Activated gamma-delta T cell treated with Interleukin-2 at 50 U/mL for 16 hours (primary cell): ENCODE measurements around the gene COPE.
"Not testable (repeated sequence)": the region's sequence is repeated elsewhere in the genome, so short reads cannot be mapped to it uniquely, and the experiment has no call there.

Experiments used
- DNase-seq: peaks from one replicate; pipeline ENCODE4 v3.0.0-alpha.2; 2020

Gene COPE

DNA sequence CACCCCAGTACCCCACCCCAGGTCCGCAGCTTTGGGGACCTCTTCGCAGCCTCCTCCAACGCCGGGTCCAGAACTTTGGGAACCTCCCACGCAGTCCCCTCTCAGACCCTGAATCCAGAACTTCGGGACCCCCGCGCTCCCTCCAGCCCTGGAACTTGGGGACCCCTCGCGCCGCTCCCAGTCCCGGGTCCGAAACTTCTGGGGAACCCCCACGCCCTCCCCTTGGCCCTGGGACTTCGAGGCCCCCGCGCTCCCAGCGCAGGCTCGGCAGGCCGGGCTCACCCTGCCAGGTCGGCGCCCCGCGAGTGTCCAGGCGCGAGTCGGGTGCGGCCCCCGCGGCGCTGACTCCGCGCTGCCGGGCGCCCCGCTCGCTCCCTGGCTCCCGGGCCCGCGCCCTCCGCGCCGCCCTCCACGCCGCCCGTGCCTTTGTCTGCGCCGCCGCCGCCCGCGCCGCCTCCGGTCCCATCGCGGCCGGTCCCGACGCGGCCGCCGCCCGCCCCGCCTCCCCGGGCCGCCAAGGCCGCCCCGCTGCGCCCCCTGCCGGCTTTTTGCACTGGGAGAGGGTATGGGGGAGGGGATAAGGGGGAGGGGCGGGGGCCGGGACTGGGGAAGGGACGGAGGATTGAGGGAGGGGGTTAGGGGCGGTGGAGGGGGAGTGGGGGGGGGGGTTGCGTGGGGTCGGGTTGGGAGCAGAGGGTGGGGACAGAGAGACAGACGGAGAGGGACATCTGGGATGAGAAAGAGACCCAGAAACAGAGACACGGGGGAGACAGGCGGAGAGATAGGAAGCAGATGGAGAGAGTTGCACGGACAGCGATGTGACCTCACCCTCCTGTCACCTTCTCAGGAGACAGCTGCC is 21.8 kb upstream of the COPE start, which contains the start of gene HOMER3:
Gene HOMER3 (minus strand): TSS at position 449 of the 859 bp plus-strand sequence. CDS start 2,235 bp downstream, outside the sequence.
- peak; percentile 68 for DNase-seq

GRCh38 chr19:18939922-18940768 is 21.0 kb upstream of the COPE start:
- no peak for DNase-seq

DNA sequence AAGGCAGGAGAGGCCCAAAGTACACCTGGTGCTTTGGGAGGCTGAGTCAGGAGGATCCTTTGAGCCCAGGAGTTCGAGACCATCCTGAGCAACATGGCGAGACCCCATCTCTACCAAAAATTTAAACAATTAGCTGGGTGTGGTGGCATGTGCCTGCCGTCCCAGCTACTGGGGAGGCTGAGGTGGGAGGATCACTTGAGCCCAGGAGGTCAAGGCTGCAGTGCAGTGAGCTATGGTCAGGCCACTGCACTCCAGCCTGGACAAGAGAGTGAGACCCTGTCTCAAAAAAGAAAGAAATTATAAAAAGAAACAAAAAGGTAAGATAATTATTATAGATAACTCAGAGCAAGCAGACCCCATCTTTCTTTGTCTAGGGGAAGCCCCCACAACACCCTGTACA is 20.0 kb upstream of the COPE start:
- DNase-seq: no peak

- DNase-seq: no peak
Measured at GRCh38 chr19:18933297-18933696, 14.1 kb upstream of the COPE start.

DNA sequence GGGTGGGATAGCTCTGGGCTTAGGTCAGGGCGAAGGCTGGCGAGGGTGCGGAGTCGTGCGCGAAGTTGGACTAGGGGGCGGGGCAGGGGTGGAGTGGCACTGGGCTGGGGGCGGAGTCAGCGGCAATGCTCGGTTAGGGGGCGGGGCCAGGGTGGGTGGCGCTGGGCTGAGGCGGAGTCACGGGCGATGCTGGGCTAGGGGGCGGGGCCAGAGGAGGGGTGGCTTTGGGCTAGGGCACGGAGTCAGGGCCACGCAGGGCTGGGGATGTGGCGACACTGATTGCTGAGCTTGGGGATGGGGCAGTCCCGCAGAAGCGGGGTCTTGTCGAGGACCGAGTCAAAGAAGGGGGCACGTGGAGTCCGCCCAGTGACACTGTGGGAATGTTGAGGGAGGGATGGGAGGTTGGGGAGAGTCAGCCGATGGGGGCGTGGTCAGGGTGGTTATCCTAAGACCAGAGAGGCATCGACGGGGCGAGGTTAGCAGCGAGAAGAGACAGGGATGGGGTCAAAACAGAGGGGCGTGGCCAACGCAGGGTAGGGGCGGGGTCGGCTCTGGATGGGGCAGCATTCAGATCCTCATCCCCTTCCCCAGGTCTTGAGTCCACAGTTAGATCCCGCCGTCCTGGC is 13.1 kb upstream of the COPE start:
- peak; percentile 76 for DNase-seq

- DNase-seq: no peak
Measured at GRCh38 chr19:18931316-18932162, 12.4 kb upstream of the COPE start.

DNA sequence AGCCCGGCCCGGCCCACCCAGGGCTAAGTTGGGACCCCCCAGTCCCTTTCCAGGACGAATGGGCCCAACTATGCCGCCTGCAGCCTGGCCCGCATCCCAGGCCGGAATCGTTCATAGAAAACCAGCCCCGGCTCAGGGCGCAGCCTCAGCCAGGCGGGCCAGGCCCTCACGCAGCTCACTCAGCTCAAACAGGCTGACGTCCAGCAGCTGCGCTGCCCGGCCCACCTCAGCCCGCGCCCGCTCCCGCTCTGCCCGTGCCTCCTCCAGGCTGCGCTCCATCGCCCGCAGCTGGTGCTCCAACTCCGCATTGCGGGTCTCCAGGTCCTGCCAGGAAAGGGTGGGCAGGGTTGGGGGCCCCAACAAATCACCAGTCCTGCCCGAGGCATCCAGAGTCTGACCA is 10.1 kb upstream of the COPE start:
- DNase-seq: no peak

DNA sequence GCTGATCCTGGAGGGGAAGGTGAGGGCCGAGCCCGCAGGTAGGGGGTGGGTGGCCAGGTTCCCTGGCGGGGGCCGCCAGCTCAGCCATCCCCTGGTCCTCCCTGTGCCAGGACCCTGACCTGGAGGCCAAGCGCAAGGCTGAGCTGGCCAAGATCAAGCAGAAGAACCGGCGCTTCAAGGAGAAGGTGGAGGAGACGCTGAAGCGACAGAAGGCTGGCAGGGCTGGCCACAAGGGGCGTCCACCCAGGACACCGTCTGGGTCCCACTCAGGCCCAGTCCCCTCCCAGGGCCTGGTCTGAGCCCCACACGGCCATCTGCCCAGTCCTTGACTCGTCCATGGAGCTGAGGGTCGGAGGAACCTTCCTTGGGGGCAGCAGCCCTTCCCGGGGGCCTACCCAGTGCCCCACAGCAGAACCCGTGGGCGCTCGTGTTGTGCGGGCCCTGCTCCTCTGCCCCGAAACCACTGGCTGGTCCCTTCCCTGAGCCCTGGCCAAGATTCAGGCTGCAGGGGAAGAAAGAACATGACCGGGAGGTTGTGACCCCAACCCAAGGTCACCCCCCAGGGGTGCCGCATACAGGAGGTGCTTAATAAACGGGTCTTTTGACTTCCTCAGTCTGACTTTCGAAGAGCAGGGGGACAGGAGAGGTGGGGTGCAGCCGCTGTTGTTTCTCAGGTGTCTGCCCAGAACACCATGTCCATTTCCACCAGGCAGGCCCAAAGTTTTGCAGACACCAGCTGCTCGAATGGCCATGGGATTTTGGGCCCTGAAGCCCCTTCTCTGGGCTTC is 9.0 kb upstream of the COPE start:
- no peak for DNase-seq

GRCh38 chr19:18924684-18925213 is 5.6 kb upstream of the COPE start:
- no peak for DNase-seq

DNA sequence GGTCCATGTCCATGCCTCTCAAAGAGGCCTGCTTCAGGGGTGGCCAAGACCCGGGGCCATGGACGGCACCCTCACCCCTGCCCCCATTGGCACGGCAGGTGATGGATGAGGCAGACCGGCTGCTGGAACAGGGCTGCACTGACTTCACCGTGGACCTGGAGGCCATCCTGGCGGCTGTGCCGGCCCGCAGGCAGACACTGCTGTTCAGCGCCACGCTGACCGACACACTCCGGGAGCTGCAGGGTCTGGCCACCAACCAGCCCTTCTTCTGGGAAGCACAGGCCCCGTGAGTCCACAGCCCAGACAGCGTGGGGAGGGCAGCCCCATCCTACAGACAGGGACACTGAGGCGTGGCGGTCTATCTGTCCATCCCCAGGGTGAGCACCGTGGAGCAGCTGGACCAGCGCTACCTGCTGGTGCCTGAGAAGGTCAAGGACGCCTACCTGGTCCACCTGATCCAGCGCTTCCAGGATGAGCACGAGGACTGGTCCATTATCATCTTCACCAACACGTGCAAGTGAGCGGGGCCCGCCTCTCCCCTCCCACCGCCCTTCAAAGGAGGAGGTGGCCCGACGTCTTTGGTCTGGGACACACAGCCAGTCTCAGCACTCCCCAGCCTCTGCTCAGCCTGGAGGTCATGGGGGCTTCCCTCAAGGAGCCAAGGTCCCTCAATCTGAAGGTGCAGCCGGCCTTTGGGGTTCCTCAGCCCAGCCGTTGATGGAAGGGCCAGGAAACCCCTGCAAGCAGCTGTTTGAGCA is 3.2 kb upstream of the COPE start:
- DNase-seq: no peak

DNA sequence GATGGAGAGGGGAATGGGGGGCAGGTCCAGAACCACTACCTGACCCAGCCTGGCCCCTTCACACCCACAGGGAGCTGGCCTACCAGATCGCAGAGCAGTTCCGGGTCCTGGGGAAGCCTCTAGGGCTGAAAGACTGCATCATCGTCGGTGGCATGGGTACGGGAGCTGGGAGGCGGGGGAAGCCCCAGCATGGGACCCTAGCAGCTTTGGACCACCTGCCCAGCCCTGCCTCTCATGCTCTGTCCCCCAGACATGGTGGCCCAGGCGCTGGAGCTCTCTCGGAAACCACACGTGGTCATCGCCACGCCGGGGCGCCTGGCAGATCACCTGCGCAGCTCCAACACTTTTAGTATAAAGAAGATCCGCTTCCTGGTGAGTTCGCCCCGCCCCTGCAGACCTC is 2.4 kb upstream of the COPE start:
- no peak for DNase-seq

GRCh38 chr19:18920400-18920799 is 1.2 kb upstream of the COPE start:
- DNase-seq: no peak

GRCh38 chr19:18919900-18920214 is 670 bp upstream of the COPE start:
- DNase-seq: no peak

DNA sequence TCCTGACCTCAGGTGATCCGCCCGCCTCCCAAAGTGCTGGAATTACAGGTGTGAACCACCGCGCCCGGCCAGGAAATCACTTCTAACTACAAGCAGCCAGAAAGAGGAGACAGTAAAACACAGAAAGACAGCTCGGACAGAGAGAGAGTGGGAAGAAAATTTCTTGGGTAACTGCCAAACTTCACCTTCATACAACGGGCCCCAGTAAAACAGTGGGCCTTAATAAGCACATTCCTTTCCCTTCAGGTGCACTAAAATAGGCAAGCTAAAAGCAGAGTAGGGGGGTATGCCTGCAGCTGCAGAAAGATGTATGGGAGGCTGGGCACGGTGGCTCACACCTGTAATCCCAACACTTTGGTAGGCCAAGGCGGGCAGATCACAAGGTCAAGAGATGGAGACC is 1.6 kb downstream of the COPE start:
- not testable (repeated sequence) for DNase-seq

DNA sequence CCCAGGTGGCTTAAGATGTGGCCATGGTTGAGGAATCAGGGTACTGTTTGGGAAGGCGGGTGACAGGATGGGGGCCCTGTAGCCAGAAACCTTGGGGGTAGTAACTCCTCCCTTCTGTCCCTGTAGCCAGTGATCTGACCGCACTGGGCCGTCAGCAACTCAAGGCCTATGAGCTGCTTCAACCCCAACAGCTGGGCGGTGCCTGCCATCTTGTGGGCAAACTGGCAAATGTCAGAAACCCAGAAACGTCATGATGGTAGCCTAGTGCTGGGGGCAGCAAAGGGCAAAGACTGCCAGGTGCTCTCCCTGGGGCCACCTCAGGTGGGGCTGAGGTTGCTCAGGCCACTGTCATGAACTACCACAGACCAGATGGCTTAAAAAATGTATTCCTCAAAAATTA is 3.5 kb downstream of the COPE start:
- DNase-seq: peak; percentile 19

GRCh38 chr19:18913466-18913865 is 5.7 kb downstream of the COPE start:
- DNase-seq: no peak

GRCh38 chr19:18912933-18913332 is 6.3 kb downstream of the COPE start:
- no peak for DNase-seq

DNA sequence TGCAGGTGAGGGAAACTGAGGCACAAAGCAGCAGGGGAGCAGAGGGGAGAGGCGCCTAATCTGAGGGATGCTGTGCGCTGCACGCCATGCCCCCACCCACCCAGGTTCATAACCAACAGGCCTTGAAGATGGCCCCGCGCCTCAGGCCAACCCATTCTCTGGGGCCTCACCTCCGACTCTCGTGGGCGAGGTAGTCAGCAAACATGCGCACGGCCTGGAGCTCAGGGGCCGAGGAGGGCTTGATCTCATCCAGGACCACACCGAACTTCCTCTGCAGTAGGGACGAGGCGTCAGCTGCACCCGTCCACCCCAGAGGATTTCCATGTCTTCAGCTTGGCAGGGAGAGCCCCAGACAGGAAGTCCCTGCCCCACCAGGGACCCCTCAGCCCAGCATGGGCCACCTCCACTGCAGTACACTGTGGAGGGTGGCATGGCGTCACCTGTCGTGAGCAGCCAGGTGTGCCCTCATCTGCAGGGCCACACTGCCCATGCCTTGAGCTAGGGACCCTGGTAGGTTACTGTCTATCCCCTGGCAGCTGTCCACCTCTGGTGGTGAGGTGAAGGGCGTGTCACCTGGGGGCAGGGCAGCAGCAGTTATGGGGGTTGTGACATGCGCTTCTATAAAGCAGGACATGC is 8.3 kb downstream of the COPE start:
- DNase-seq: no peak

DNA sequence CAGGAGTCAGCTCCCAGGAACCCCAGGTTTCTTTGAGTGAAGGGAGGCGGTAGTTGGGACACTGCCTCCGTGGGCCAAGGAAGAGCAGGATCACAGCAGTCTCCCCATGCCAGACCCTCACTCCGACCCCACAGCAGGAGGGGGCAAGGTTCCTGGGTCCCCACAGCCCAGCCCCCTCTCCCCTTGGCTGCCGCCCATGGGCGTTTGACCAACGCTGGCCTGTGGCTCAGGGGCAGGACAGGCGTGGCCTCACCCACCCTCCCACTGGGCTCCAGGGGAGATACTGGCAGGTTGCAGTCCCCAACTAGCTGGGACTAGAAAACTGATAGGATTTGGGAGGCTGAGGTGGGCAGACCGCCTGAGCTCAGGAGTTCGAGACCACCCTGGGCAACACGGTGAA is 9.2 kb downstream of the COPE start:
- DNase-seq: no peak

DNA sequence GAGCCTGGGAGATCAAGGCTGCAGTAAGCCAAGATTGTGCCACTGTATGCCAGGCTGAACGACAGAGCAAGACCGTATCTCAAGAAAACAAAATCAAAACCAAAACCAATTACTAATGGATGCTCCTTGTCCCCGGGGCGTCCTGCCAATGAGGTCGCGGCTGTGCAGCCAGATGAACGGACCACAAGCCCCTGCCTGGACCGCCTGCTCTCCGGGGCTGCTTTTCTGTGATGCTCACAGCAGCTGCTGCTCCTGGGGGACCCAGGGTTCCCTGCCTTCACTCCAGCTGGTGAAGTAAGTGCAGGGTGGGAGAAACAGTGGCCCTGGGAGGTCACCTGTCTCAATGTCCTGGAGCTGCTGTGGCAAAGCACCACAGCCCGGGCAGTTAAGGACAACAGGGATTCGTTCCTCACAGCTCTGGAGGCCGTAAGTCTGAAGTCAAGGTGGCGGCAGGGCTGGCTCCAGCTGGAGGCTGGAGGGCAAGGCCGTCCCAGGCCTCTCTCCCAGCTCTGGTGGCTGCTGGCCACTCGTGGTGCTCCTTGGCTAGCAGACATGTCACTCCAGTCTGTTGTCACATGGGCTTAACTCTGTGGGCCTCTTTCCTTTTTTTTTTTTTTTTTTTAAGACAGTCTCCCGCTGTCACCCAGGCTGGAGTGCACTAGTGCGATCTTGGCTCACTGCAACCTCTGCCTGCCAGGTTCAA is 10.1 kb downstream of the COPE start:
- no peak for DNase-seq
